Measurements from ENCODE around the gene HELQ. TPM values are rescaled to one million over a fixed set of nuclear protein-coding genes. Genes with fewer than 3 reads are reported as not detected.

Gene HELQ
- total and polyA plus RNA-seq, 4 donors = 5.8 to 10.0 (median 6.7) TPM

DNA sequence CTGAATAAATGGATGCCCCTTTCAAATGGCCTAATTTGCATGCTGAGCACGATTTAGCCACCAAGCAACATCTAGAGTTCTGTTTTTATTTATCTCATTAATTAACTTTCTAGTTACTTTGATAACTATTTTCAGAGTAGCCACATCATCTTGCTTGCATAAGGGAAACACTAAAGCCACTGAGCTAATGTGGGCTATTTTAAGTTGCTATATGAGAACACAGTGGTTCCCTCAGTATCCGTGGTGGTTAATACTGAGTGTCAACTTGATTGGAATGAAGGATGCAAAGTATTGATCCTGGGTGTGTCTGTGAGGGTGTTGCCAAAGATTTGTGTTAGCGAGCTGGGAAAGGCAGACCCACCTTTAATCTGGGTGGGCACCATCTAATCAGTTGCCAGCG, 95.6 kb downstream of the HELQ start:
- H3K27me3 ChIP-seq (ENCODE audit: control insufficient read depth in 4 of 4, insufficient read depth in 4 of 4, low read length in 3 of 4) = no peaks in the 10 kb centered on the region
- no peak overlapping the region for H3K27ac ChIP-seq (ENCODE audit: low read depth in 1 of 2, low read length in 2 of 2)
- DNase-seq (ENCODE audit: low spot score) = no peak
- no peaks in the 10 kb centered on the region for H3K36me3 ChIP-seq (ENCODE audit: control insufficient read depth in 4 of 4, insufficient read depth in 3 of 4, low read depth in 1 of 4, low read length in 3 of 4)
- peaks cover 0 to 3% (median 0%) of the 10 kb centered on the region in 4 donors for H3K4me1 ChIP-seq (ENCODE audit: control insufficient read depth in 4 of 4, insufficient read depth in 4 of 4, low read length in 3 of 4)
- no peak overlapping the region for H3K4me3 ChIP-seq (ENCODE audit: low read depth in 1 of 3, low read length in 3 of 3)
- H3K9ac ChIP-seq (ENCODE audit: low read depth in 1 of 2, low read length in 2 of 2) = no peak overlapping the region
- TF ChIP-seq RAD21 (IDR thresholded peaks at IDR 0.05) (no peak), JUND (IDR thresholded peaks at IDR 0.05) (no peak), YY1 (IDR thresholded peaks at IDR 0.05) (no peak), HNF4G (IDR thresholded peaks at IDR 0.05) (no peak), GABPA (IDR thresholded peaks at IDR 0.05 in 1 of 2, conservative IDR thresholded peaks at IDR 0.05 in 1 of 2) (no peak), MAX (IDR thresholded peaks at IDR 0.05) (no peak), FOXA2 (IDR thresholded peaks at IDR 0.05) (no peak), EGR1 (IDR thresholded peaks at IDR 0.05; ENCODE audit: low read depth in 2 of 2) (no peak), RXRA (IDR thresholded peaks at IDR 0.05) (no peak), TAF1 (conservative IDR thresholded peaks at IDR 0.05) (no peak), FOXA1 (IDR thresholded peaks at IDR 0.05) (no peak), NR2F2 (IDR thresholded peaks at IDR 0.05) (no peak), ZBTB33 (IDR thresholded peaks at IDR 0.05) (no peak), REST (IDR thresholded peaks at IDR 0.05) (no peak), CTCF (IDR thresholded peaks at IDR 0.05; ENCODE audit: low read depth, low read length, missing input control) (no peak), SP1 (IDR thresholded peaks at IDR 0.05) (no peak), HNF4A (conservative IDR thresholded peaks at IDR 0.05) (no peak)
- TF ChIP-seq, protein P1, sequence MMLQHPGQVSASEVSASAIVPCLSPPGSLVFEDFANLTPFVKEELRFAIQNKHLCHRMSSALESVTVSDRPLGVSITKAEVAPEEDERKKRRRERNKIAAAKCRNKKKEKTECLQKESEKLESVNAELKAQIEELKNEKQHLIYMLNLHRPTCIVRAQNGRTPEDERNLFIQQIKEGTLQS (IDR thresholded peaks at IDR 0.05) = no peak
- no peaks in the 10 kb centered on the region for H3K9me3 ChIP-seq (ENCODE audit: control insufficient read depth in 4 of 4, low read length in 3 of 4)
- 87% methylated on average over 4 of the region's 4 CpGs for WGBS
